K562 (cell line): ENCODE data around the gene XPNPEP1. TPM values are rescaled to one million over a fixed set of nuclear protein-coding genes. Genes with fewer than 3 reads are reported as not detected.

Experiments used
- ATAC-seq: fragments of 200-7000 bp; cut with Tn5 transposase; 3 replicates; pipeline ENCODE4 v1.9.1; 2020; ENCODE audit warnings: moderate library complexity
- BruUV-seq: library from RNA; stranded (reverse); fragments of 400-500 nt; replicated peaks from 2 replicates; lab custom pipeline; 2021; lab: Mats Ljungman, UMichigan
- CTCF ChIA-PET: fragments of 300-600 bp; formaldehyde crosslinking; extraction: SDS; loops from one replicate; lab custom pipeline; 2021; ENCODE audit warnings: low intra/inter-chr PET ratio; lab: Yijun Ruan, JAX
- POLR2A ChIA-PET: fragments of 300-600, 350-650 bp; sonication (Branson Sonifier 250); formaldehyde crosslinking; extraction: SDS; loops from one replicate; lab custom pipeline; 2021; ENCODE audit warnings: antibody characterized with exemption, inconsistent platforms; lab: Yijun Ruan, JAX
- DNase-seq, 4 experiments: peaks; one replicate each; pipeline versions ENCODE4 v3.0.0 to v3.0.0-alpha.2; 2011 to 2018; ENCODE audit warnings: low spot score in 3 of 4, mixed read lengths in 3 of 4; ENCODE audit errors: extremely low read depth in 1 of 4
- FAIRE-seq: peaks from 2 replicates; lab custom pipeline; 2011; peaks lifted over from hg19 to GRCh38; lab: Jason Lieb, UNC
- H2AFZ ChIP-seq: 2 replicates; pipeline ENCODE4 v1.6.0; 2011; ENCODE audit warnings: low read depth, low read length, control low read depth, inconsistent platforms
- H3K27ac ChIP-seq: fragments of 200-600 bp; 3 replicates; pipeline ENCODE4 v1.8.0; 2011; ENCODE audit warnings: low read depth, mild to moderate bottlenecking, control low read depth, inconsistent platforms, low read length, moderate library complexity, mixed read lengths; ENCODE audit errors: extremely low read depth
- H3K27me3 ChIP-seq, 2 experiments: fragments of 300-600 bp in 1 of 2; 2 replicates in 1 of 2; 3 replicates in 1 of 2; pipeline versions ENCODE4 v1.6.0 to v1.8.0; 2011; ENCODE audit warnings: inconsistent platforms in 2 of 2, low read length in 2 of 2, mild to moderate bottlenecking in 1 of 2, mixed read lengths in 1 of 2, moderate library complexity in 1 of 2; ENCODE audit not compliant: control insufficient read depth in 2 of 2, insufficient read depth in 2 of 2
- H3K36me3 ChIP-seq: fragments of 300-600 bp; 3 replicates; pipeline ENCODE4 v1.8.0; 2011; ENCODE audit warnings: mild to moderate bottlenecking, low read length, inconsistent platforms; ENCODE audit not compliant: control insufficient read depth, insufficient read depth
- H3K4me1 ChIP-seq, 2 experiments: fragments of 200-600 bp in 1 of 2; replicated peaks in 1 of 2; 2 replicates in 1 of 2; 3 replicates in 1 of 2; pipeline versions ENCODE4 v1.5.1 to v1.8.0; 2011; ENCODE audit warnings: inconsistent platforms in 2 of 2, low read length in 2 of 2, mild to moderate bottlenecking in 1 of 2, mixed read lengths in 1 of 2, moderate library complexity in 1 of 2; ENCODE audit not compliant: control insufficient read depth in 2 of 2, insufficient read depth in 2 of 2
- H3K4me2 ChIP-seq: 2 replicates; pipeline ENCODE4 v1.6.1; 2011; ENCODE audit warnings: low read length, control low read depth, inconsistent platforms, mixed read lengths; ENCODE audit not compliant: insufficient read depth
- H3K4me3 ChIP-seq: fragments of 200-600 bp; sonication (generic), shearing (Covaris generic); 2 replicates; pipeline ENCODE4 v1.5.1; 2016; ENCODE audit warnings: control low read depth, inconsistent platforms
- H3K79me2 ChIP-seq: fragments of 200-600 bp; 3 replicates; pipeline ENCODE4 v1.8.0; 2011; ENCODE audit warnings: low read length, inconsistent platforms; ENCODE audit not compliant: control insufficient read depth, insufficient read depth
- H3K9ac ChIP-seq, 2 experiments: 2 replicates each; pipeline versions ENCODE4 v1.6.0 to v1.6.1; 2011; ENCODE audit warnings: low read depth in 2 of 2, low read length in 2 of 2, control low read depth in 1 of 2, inconsistent platforms in 1 of 2, mild to moderate bottlenecking in 1 of 2, mixed read lengths in 1 of 2; ENCODE audit not compliant: insufficient read depth in 1 of 2
- H3K9me1 ChIP-seq: one replicate; pipeline ENCODE4 v1.6.0; 2011; ENCODE audit warnings: inconsistent platforms, mild to moderate bottlenecking, low read length, moderate library complexity; ENCODE audit not compliant: control insufficient read depth, insufficient read depth
- H3K9me3 ChIP-seq: replicated peaks from 2 replicates; pipeline ENCODE4 v1.5.1; 2011; ENCODE audit warnings: low read depth, low read length, inconsistent platforms; ENCODE audit not compliant: control insufficient read depth, insufficient read depth
- H4K20me1 ChIP-seq: replicated peaks from 2 replicates; pipeline ENCODE4 v1.6.1; 2011; ENCODE audit warnings: low read length, inconsistent platforms, mixed read lengths; ENCODE audit not compliant: control insufficient read depth, insufficient read depth
- KDM1A ChIP-seq, 2 experiments: fragments of 450-650 bp; IDR thresholded peaks; 2 replicates each; pipeline ENCODE4 v1.6.1; 2016; ENCODE audit warnings: mild to moderate bottlenecking in 2 of 2
- ZNF444 ChIP-seq: fragments of 250-450 bp; sonication (Bioruptor Pico); IDR thresholded peaks from 2 replicates; pipeline ENCODE4 v1.4.0; 2020; ENCODE audit warnings: mild to moderate bottlenecking, moderate library complexity
- WGBS: fragments of 100-300 bp; shearing (Covaris generic); methylation state at CpG from one replicate; pipeline ENCODE4 v1.1.6; 2016; ENCODE audit warnings: low coverage, mixed read lengths; ENCODE audit not compliant: insufficient coverage; ENCODE audit errors: missing lambda C conversion rate; 5-methylcytosine and 5-hydroxymethylcytosine counted together
- in situ Hi-C: fragments of 300-500 bp; cut with MboI; formaldehyde crosslinking; loops from 4 replicates; pipeline ENCODE4 v1.15.0; 2018; ENCODE audit warnings: inconsistent platforms, mixed read lengths
- intact Hi-C: fragments of 100-400 bp; cut with micrococcal nuclease; formaldehyde crosslinking; loops from 2 replicates; pipeline ENCODE4 v1.14.2; 2022
- polyA plus RNA-seq, 8 experiments: library from polyadenylated mRNA; depleted of rRNA in 4 of 8; stranded (reverse) in 5 of 8; unstranded in 3 of 8; fragments of >200 nt; fragmentation: Nextera tagmentation in 2 of 8; fragmentation: Illumina TruSeq in 1 of 8; extraction: Ambion mirVana in 2 of 8; extraction: Trizol in 1 of 8; gene quantifications; 2 replicates each; pipeline versions ENCODE4 v1.2.1 to v1.2.3, GENCODE V29; 2011 to 2014; ENCODE audit warnings: inconsistent platforms in 1 of 8, missing spikeins in 1 of 8
- total RNA-seq, 7 experiments: library from RNA; depleted of rRNA in 6 of 7; stranded (reverse); fragments of >200 nt in 6 of 7; fragmentation: Illumina TruSeq in 2 of 7; extraction: Trizol in 2 of 7; gene quantifications; 2 replicates each; pipeline versions ENCODE4 v1.2.1 to v1.2.3, GENCODE V29; 2011 to 2021; ENCODE audit warnings: low replicate concordance in 1 of 7
- TF ChIP-seq, protein P1 (sequence below): sonication (generic); formaldehyde crosslinking; IDR thresholded peaks from 2 replicates; pipeline ENCODE4 v1.5.0; 2020; ENCODE audit warnings: missing genetic modification reagents

The XPNPEP1 gene
- total and polyA plus RNA-seq, 9 of the 15 experiments (the other 6 are each of a cell fraction or from before 2014, with no cell fraction given): 24.2 to 93.5 (median 40.1) TPM

DNA sequence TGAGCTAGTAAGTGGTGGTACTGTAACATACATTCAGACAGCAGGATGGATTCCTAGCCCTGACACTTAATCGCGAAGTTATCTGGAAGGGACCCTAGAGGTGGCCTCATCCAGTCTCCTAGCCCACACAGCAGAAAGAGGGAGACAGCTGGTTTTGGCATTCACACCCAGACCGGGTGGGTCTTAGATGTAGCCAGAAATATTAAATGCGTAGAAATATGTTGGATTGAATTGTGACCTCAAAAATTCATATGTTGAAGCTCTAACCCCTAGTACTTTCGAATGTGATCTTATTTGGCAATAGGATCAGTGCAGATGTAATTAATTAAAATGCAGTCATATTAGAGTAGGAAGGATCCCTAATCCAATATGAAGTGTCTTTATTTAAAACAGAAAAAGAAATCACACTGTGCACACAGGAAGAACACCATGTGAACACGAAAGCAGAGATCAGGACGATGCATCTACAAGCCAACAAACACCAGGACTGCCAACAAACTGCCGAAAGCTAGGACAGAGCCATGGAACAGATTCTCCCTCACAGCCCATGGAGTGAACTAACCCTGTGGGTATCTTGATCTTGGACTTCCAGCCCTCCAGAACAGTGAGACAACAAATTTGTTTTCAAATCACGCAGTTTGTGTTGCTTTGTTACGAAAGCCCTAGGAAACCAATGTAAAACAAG lies 2.9 kb upstream of the XPNPEP1 start:
- Histone ChIP-seq H3K4me2 (no peak overlapping the region), H3K4me3 (no peak overlapping the region), H3K27ac (no peak overlapping the region), H3K79me2 (peaks cover 15% of the 10 kb centered on the region), H3K4me1 (peaks cover 19 to 23% of the 10 kb centered on the region in 2 experiments; a peak in 4 of 5 replicates), H4K20me1 (no peaks in the 10 kb centered on the region), H3K9me3 (no peaks in the 10 kb centered on the region), H3K9ac (no peak overlapping the region), H3K9me1 (no peaks in the 10 kb centered on the region), H2AFZ (peak overlapping the region; percentile 45; the same call in 1 of the 2 replicates), H3K27me3 (no peaks in the 10 kb centered on the region), H3K36me3 (no peaks in the 10 kb centered on the region)
- intact Hi-C loops (no loop called here), in situ Hi-C loops (no loop called here)
- FAIRE-seq: no peak
- WGBS: 60% methylated on average over 10 of the region's 10 CpGs
- DNase-seq: no peak
- BruUV-seq: no TSS peak
- ChIA-PET POLR2A (no interaction called here), CTCF (no interaction called here)
- no peak for ATAC-seq
- no peak for TF ChIP-seq KDM1A (IDR thresholded peaks at IDR 0.05)
- no peak for TF ChIP-seq ZNF444 (CRISPR knock-in tag)
- TF ChIP-seq, protein P1, sequence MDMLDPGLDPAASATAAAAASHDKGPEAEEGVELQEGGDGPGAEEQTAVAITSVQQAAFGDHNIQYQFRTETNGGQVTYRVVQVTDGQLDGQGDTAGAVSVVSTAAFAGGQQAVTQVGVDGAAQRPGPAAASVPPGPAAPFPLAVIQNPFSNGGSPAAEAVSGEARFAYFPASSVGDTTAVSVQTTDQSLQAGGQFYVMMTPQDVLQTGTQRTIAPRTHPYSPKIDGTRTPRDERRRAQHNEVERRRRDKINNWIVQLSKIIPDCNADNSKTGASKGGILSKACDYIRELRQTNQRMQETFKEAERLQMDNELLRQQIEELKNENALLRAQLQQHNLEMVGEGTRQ (CRISPR knock-in tag): no peak
